H1 (cell line): Measurements from ENCODE around the gene GNAQ. TPM values are rescaled to one million over a fixed set of nuclear protein-coding genes. Genes with fewer than 3 reads are reported as not detected.

Experiments used
- CTCF ChIA-PET: fragments of 300-600 bp; sonication (Branson Sonifier 250); formaldehyde crosslinking; loops from one replicate; lab custom pipeline; 2021; ENCODE audit not compliant: partially characterized antibody; lab: Charles Lee
- POLR2A ChIA-PET: fragments of 300-600 bp; sonication (Branson Sonifier 250); formaldehyde crosslinking; loops from one replicate; lab custom pipeline; 2021; ENCODE audit warnings: inconsistent platforms; ENCODE audit not compliant: partially characterized antibody; lab: Charles Lee
- DNase-seq, 2 experiments: peaks; one replicate each; pipeline versions ENCODE4 v3.0.0 to v3.0.0-alpha.2; 2010 to 2022; ENCODE audit warnings: low spot score in 2 of 2, low read depth in 1 of 2, mixed read lengths in 1 of 2
- FAIRE-seq: peaks from 2 replicates; lab custom pipeline; 2011; peaks lifted over from hg19 to GRCh38; lab: Jason Lieb, UNC
- H2AFZ ChIP-seq: 2 replicates; pipeline ENCODE4 v1.8.1; 2012; ENCODE audit warnings: low read length, inconsistent platforms
- H2AK5ac ChIP-seq: 2 replicates; pipeline ENCODE4 v1.6.1; 2013; ENCODE audit warnings: low read depth, low read length
- H2BK120ac ChIP-seq: replicated peaks from 2 replicates; pipeline ENCODE3; 2013; ENCODE audit warnings: low read depth, low read length, inconsistent platforms
- H2BK12ac ChIP-seq: 2 replicates; pipeline ENCODE4 v1.6.1; 2013; ENCODE audit warnings: low read depth, low read length
- H2BK15ac ChIP-seq: 2 replicates; pipeline ENCODE4 v1.6.1; 2013; ENCODE audit warnings: low read length
- H2BK20ac ChIP-seq: 2 replicates; pipeline ENCODE4 v1.6.1; 2013; ENCODE audit warnings: low read length
- H2BK5ac ChIP-seq: 2 replicates; pipeline ENCODE4 v1.6.1; 2013; ENCODE audit warnings: low read depth, low read length
- H3K14ac ChIP-seq: 2 replicates; pipeline ENCODE4 v1.6.1; 2013; ENCODE audit warnings: inconsistent platforms; ENCODE audit not compliant: insufficient read length
- H3K18ac ChIP-seq: 2 replicates; pipeline ENCODE4 v1.6.1; 2013; ENCODE audit warnings: low read length; ENCODE audit errors: extremely low read depth
- H3K23ac ChIP-seq: 2 replicates; pipeline ENCODE4 v1.6.1; 2013; ENCODE audit warnings: inconsistent platforms; ENCODE audit not compliant: insufficient read length
- H3K23me2 ChIP-seq: 2 replicates; pipeline ENCODE4 v1.6.1; 2013; ENCODE audit warnings: low read depth, low read length
- H3K27ac ChIP-seq: 2 replicates; pipeline ENCODE4 v1.6.1; 2011; ENCODE audit warnings: low read depth, low read length, inconsistent platforms
- H3K27me3 ChIP-seq, 4 experiments: replicated peaks in 1 of 4; 1 replicate in 1 of 4; 2 replicates in 3 of 4; pipeline versions ENCODE4 v1.6.1 to v1.8.1; 2011 to 2013; ENCODE audit warnings: low read length in 3 of 4, mild to moderate bottlenecking in 3 of 4, inconsistent platforms in 2 of 4, mixed read lengths in 2 of 4, moderate library complexity in 1 of 4; ENCODE audit not compliant: control insufficient read depth in 3 of 4, insufficient read depth in 3 of 4; ENCODE audit errors: extremely low read depth in 1 of 4
- H3K36me3 ChIP-seq, 4 experiments: 2 replicates each; pipeline versions ENCODE4 v1.6.1 to v1.8.1; 2011 to 2013; ENCODE audit warnings: mild to moderate bottlenecking in 4 of 4, low read length in 3 of 4, moderate library complexity in 2 of 4, control low read depth in 1 of 4, inconsistent platforms in 1 of 4; ENCODE audit not compliant: insufficient read depth in 4 of 4, control insufficient read depth in 2 of 4
- H3K4ac ChIP-seq: replicated peaks from 2 replicates; pipeline ENCODE3; 2013; ENCODE audit warnings: low read length, low read depth, mixed read lengths, inconsistent platforms; ENCODE audit not compliant: insufficient read length
- H3K4me1 ChIP-seq, 4 experiments: replicated peaks in 1 of 4; 1 replicate in 1 of 4; 2 replicates in 3 of 4; pipeline versions ENCODE4 v1.6.1 to v1.8.1; 2011 to 2013; ENCODE audit warnings: low read length in 3 of 4, inconsistent platforms in 2 of 4, mixed read lengths in 1 of 4; ENCODE audit not compliant: insufficient read depth in 4 of 4, control insufficient read depth in 3 of 4
- H3K4me2 ChIP-seq, 2 experiments: 2 replicates each; pipeline versions ENCODE4 v1.6.1 to v1.8.1; 2011 to 2013; ENCODE audit warnings: low read depth in 2 of 2, low read length in 2 of 2, control low read depth in 1 of 2, inconsistent platforms in 1 of 2, mild to moderate bottlenecking in 1 of 2; ENCODE audit not compliant: insufficient read depth in 1 of 2
- H3K4me3 ChIP-seq, 4 experiments: fragments of 200-600, 300-600 bp in 1 of 4; sonication (generic), shearing (Covaris generic), sonication (Bioruptor Twin) in 1 of 4; 2 replicates each; pipeline versions ENCODE4 v1.5.1 to v1.8.1; 2011 to 2016; ENCODE audit warnings: low read length in 4 of 4, low read depth in 3 of 4, control low read depth in 2 of 4, inconsistent platforms in 2 of 4, mild to moderate bottlenecking in 2 of 4, mixed read lengths in 1 of 4, moderate library complexity in 1 of 4; ENCODE audit not compliant: insufficient read depth in 2 of 4; ENCODE audit errors: extremely low read depth in 1 of 4
- H3K56ac ChIP-seq: replicated peaks from 2 replicates; pipeline ENCODE3; 2013; ENCODE audit warnings: low read depth, mild to moderate bottlenecking, mixed read lengths, low read length, inconsistent platforms; ENCODE audit not compliant: insufficient read length
- H3K79me1 ChIP-seq: 2 replicates; pipeline ENCODE4 v1.6.1; 2013; ENCODE audit warnings: low read depth, low read length, control low read depth
- H3K79me2 ChIP-seq, 2 experiments: 2 replicates each; pipeline versions ENCODE4 v1.6.1 to v1.8.1; 2012 to 2013; ENCODE audit warnings: low read length in 2 of 2, mild to moderate bottlenecking in 2 of 2, inconsistent platforms in 1 of 2; ENCODE audit not compliant: insufficient read depth in 2 of 2, control insufficient read depth in 1 of 2
- H3K9ac ChIP-seq, 4 experiments: replicated peaks in 1 of 4; 1 replicate in 1 of 4; 2 replicates in 3 of 4; pipeline versions ENCODE4 v1.6.1 to v1.8.1; 2011 to 2013; ENCODE audit warnings: low read depth in 3 of 4, low read length in 3 of 4, control low read depth in 2 of 4, mild to moderate bottlenecking in 2 of 4, moderate library complexity in 2 of 4, inconsistent platforms in 1 of 4; ENCODE audit errors: extremely low read depth in 1 of 4
- H3K9me3 ChIP-seq, 2 experiments: 2 replicates each; pipeline versions ENCODE4 v1.6.1 to v1.8.1; 2012 to 2013; ENCODE audit warnings: mild to moderate bottlenecking in 2 of 2, moderate library complexity in 2 of 2, control low read depth in 1 of 2, inconsistent platforms in 1 of 2, low read depth in 1 of 2, low read length in 1 of 2, mixed read lengths in 1 of 2; ENCODE audit not compliant: insufficient read depth in 2 of 2
- H4K20me1 ChIP-seq, 2 experiments: replicated peaks in 1 of 2; 2 replicates each; pipeline versions ENCODE3 to v1.8.1; 2011 to 2013; ENCODE audit warnings: inconsistent platforms in 2 of 2, low read length in 2 of 2, mild to moderate bottlenecking in 1 of 2; ENCODE audit not compliant: insufficient read depth in 2 of 2, control insufficient read depth in 1 of 2
- H4K5ac ChIP-seq: 2 replicates; pipeline ENCODE4 v1.6.1; 2013; ENCODE audit warnings: low read length, low read depth, mixed read lengths, inconsistent platforms; ENCODE audit not compliant: insufficient read length
- H4K8ac ChIP-seq: 2 replicates; pipeline ENCODE4 v1.8.0; 2013; ENCODE audit warnings: mild to moderate bottlenecking, moderate library complexity, low read length, inconsistent platforms; ENCODE audit not compliant: insufficient read depth; ENCODE audit errors: extremely low read depth
- H4K91ac ChIP-seq: replicated peaks from 2 replicates; pipeline ENCODE3; 2013; ENCODE audit warnings: low read length, mixed read lengths, inconsistent platforms; ENCODE audit not compliant: insufficient read length
- CBX8 ChIP-seq: fragments of 300-800, 300-1000 bp; sonication (generic); IDR thresholded peaks from 2 replicates; pipeline ENCODE4 v1.7.1; 2016; ENCODE audit warnings: low read depth, low read length, borderline replicate concordance
- CTBP2 ChIP-seq: IDR thresholded peaks from 2 replicates; pipeline ENCODE4 v1.7.0; 2011; ENCODE audit warnings: borderline replicate concordance, mild to moderate bottlenecking, moderate library complexity, mixed read lengths, low read length; ENCODE audit not compliant: insufficient read depth, insufficient read length
- CTCF ChIP-seq, 3 experiments: IDR thresholded peaks; 1 replicate in 2 of 3; 2 replicates in 1 of 3; pipeline versions ENCODE4 v1.5.1 to v1.6.1; 2011; ENCODE audit warnings: low read length in 3 of 3, mild to moderate bottlenecking in 3 of 3, inconsistent platforms in 2 of 3, low read depth in 1 of 3, moderate library complexity in 1 of 3; ENCODE audit not compliant: insufficient read depth in 1 of 3; ENCODE audit errors: control extremely low read depth in 1 of 3
- E2F6 ChIP-seq: IDR thresholded peaks from 2 replicates; pipeline ENCODE4 v1.6.1; 2012; ENCODE audit warnings: inconsistent platforms
- GTF2F1 ChIP-seq: IDR thresholded peaks from 2 replicates; pipeline ENCODE4 v1.6.1; 2012; ENCODE audit warnings: low read depth, low read length, improper control_type of control experiment, borderline replicate concordance
- HDAC6 ChIP-seq: IDR thresholded peaks from one replicate; pipeline ENCODE4 v1.7.1; 2012; ENCODE audit warnings: low read depth, mild to moderate bottlenecking, inconsistent platforms, low read length, moderate library complexity
- JUN ChIP-seq: IDR thresholded peaks from 2 replicates; pipeline ENCODE4 v1.6.1; 2011; ENCODE audit warnings: low read depth, mild to moderate bottlenecking, improper control_type of control experiment, low read length
- NRF1 ChIP-seq: IDR thresholded peaks from 2 replicates; pipeline ENCODE4 v1.6.1; 2011; ENCODE audit warnings: mild to moderate bottlenecking, low read depth, low read length, improper control_type of control experiment
- SUZ12 ChIP-seq: fragments of 200-600 bp; sonication (generic); IDR thresholded peaks from 2 replicates; pipeline ENCODE4 v1.6.1; 2012; ENCODE audit warnings: mild to moderate bottlenecking, inconsistent platforms, low read length, moderate library complexity, mixed read lengths
- TAF1 ChIP-seq: IDR thresholded peaks from 2 replicates; pipeline ENCODE4 v1.6.1; 2011; ENCODE audit warnings: mild to moderate bottlenecking, low read depth, low read length
- TAF7 ChIP-seq: optimal IDR thresholded peaks from 2 replicates; pipeline ENCODE3; 2011; ENCODE audit warnings: low read depth, mild to moderate bottlenecking, inconsistent platforms, low read length, moderate library complexity, borderline replicate concordance
- WGBS, 2 experiments: shearing (Covaris generic) in 1 of 2; methylation state at CpG; one replicate each; pipeline versions ENCODE4 v1.1.6 to v1.1.7; 2013 to 2015; ENCODE audit warnings: low lambda C conversion rate in 2 of 2, mixed read lengths in 2 of 2, inconsistent platforms in 1 of 2, low coverage in 1 of 2, missing lambda C conversion rate in 1 of 2; ENCODE audit not compliant: insufficient replicate concordance in 2 of 2, insufficient coverage in 1 of 2, insufficient read length in 1 of 2; ENCODE audit errors: extremely low coverage in 1 of 2, missing lambda C conversion rate in 1 of 2; 5-methylcytosine and 5-hydroxymethylcytosine counted together
- polyA plus RNA-seq, 7 experiments: library from polyadenylated mRNA; depleted of rRNA in 3 of 7; stranded (reverse) in 5 of 7; unstranded in 2 of 7; fragments of >200 nt in 5 of 7; fragments of 200-250 nt in 2 of 7; gene quantifications; 1 replicate in 5 of 7; 2 replicates in 1 of 7; 4 replicates in 1 of 7; pipeline versions ENCODE4 v1.2.1 to v1.2.3, GENCODE V29; 2011 to 2013; ENCODE audit warnings: missing spikeins in 2 of 7, mixed read lengths in 2 of 7
- total RNA-seq: library from RNA; stranded (reverse); fragmentation: NEBNext Ultra II Directional; extraction: Animal tissue kit (Norgen Biotek cat#: 25700); gene quantifications from 2 replicates; pipeline ENCODE4 v1.2.1, GENCODE V29; 2021

Gene GNAQ
- total and polyA plus RNA-seq, 2 of the 8 experiments (the other 6 are each of a cell fraction or from before 2014, with no cell fraction given), result 22.8 to 63.8 TPM

GRCh38 chr9:77983320-77983662, 48.3 kb downstream of the GNAQ start:
- H4K5ac ChIP-seq, result no peak overlapping the region
- H3K18ac ChIP-seq, result no peak overlapping the region
- FAIRE-seq, result no peak
- no peak overlapping the region for H3K56ac ChIP-seq
- no peak for TF ChIP-seq CTCF (IDR thresholded peaks at IDR 0.05; ENCODE audit: control extremely low read depth in 1 of 3, insufficient read depth in 1 of 3, low read depth in 1 of 3, low read length in 3 of 3)
- no peak for TF ChIP-seq E2F6
- no peak for TF ChIP-seq SUZ12
- no peak for TF ChIP-seq CBX8
- no peak for TF ChIP-seq HDAC6
- no peak for TF ChIP-seq JUN
- no peak for TF ChIP-seq CTBP2
- no peak for TF ChIP-seq TAF7
- no peak for TF ChIP-seq GTF2F1
- no peak for TF ChIP-seq TAF1
- no peak for TF ChIP-seq NRF1
- TF ChIP-seq, all 59 proteins: peak for 0
- H3K79me2 ChIP-seq, result peaks cover 0 to 70% of the 10 kb centered on the region in 2 experiments; a peak in 2 of 4 replicates
- no peak overlapping the region for H2BK5ac ChIP-seq
- no peak overlapping the region for H4K8ac ChIP-seq
- H3K4me3 ChIP-seq, result no peak overlapping the region
- DNase-seq, result no peak
- no peaks in the 10 kb centered on the region for H3K23me2 ChIP-seq
- H3K4me1 ChIP-seq, result peaks cover 0 to 8% (median 5%) of the 10 kb centered on the region in 4 experiments; a peak in 3 of 7 replicates
- no peak overlapping the region for H3K4me2 ChIP-seq
- no peaks in the 10 kb centered on the region for H3K27me3 ChIP-seq
- H3K14ac ChIP-seq, result no peak overlapping the region
- no peak overlapping the region for H3K4ac ChIP-seq
- H3K9me3 ChIP-seq, result no peaks in the 10 kb centered on the region
- H3K36me3 ChIP-seq, result no peaks in the 10 kb centered on the region; a peak in 2 of 8 replicates
- 92% methylated on average over 1 of the region's 1 CpG; no CpG with 5 or more reads in 1 of the 2 experiments for WGBS, 2 experiments
- H4K91ac ChIP-seq, result no peak overlapping the region
- no peak overlapping the region for H3K27ac ChIP-seq
- H3K23ac ChIP-seq, result no peak overlapping the region
- ChIA-PET POLR2A (no interaction called here), CTCF (interaction anchor here (1.4 kb wide), 1 partner anchor 27 kb away, joined by 4 read pairs; no protein-coding TSS in a partner anchor)
- no peak overlapping the region for H2BK120ac ChIP-seq
- no peak overlapping the region for H2BK15ac ChIP-seq
- no peak overlapping the region for H2BK20ac ChIP-seq
- no peak overlapping the region for H3K9ac ChIP-seq
- H2BK12ac ChIP-seq, result no peak overlapping the region
- peaks cover 4% of the 10 kb centered on the region; the same call in 1 of the 2 replicates for H3K79me1 ChIP-seq
- no peak overlapping the region for H2AK5ac ChIP-seq
- no peak overlapping the region for H2AFZ ChIP-seq
- peaks cover 0 to 3% of the 10 kb centered on the region in 2 experiments for H4K20me1 ChIP-seq
